Measurements from ENCODE around the gene C6orf118. TPM values are rescaled to one million over a fixed set of nuclear protein-coding genes. Genes with fewer than 3 reads are reported as not detected.

The C6orf118 gene
- total RNA-seq, 1 donor from 2014 or later: 2.2 TPM

DNA sequence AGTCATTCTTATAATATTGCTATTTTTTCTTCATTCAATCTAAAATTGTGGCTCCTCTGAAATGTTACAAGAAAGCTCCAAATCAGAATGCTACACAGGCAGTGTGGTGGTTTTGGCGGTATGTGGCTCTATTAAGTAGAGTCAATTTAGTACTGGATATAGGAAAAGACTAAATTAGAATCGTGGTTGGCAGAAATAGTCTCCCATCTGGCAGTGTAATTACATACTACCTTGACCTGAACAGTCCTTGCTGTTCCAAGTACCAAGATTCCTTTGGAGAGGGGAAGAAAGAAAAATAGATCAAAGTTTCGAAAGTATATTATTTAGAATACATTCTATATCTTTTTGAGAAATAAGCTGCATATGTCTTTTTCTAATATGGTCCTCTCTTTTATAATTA is 78.2 kb downstream of the C6orf118 start:
- Histone ChIP-seq H3K4me1 (no peaks in the 10 kb centered on the region), H3K27ac (no peak overlapping the region), H3K79me2 (ENCODE audit: low read depth) (no peaks in the 10 kb centered on the region), H3K36me3 (no peaks in the 10 kb centered on the region), H2AFZ (replicated peaks) (no peak overlapping the region), H3K9me3 (ENCODE audit: low read depth) (no peaks in the 10 kb centered on the region), H3K27me3 (no peaks in the 10 kb centered on the region), H3K9ac (no peak overlapping the region), H3K4me3 (no peak overlapping the region), H3F3A (ENCODE audit: low read depth) (no peaks in the 10 kb centered on the region), H4K20me1 (ENCODE audit: low read depth) (no peaks in the 10 kb centered on the region), H3K4me2 (no peak overlapping the region)
- peaks cover 12% of the 10 kb centered on the region for H3K9me3 Mint-ChIP-seq
- no peak overlapping the region for H3K4me3 Mint-ChIP-seq
- H3K27ac Mint-ChIP-seq: no peak overlapping the region
- TF ChIP-seq EZH2phosphoT487 (IDR thresholded peaks at IDR 0.05) (no peak), EZH2 (IDR thresholded peaks at IDR 0.05) (no peak)
- TF ChIP-seq, protein P1, sequence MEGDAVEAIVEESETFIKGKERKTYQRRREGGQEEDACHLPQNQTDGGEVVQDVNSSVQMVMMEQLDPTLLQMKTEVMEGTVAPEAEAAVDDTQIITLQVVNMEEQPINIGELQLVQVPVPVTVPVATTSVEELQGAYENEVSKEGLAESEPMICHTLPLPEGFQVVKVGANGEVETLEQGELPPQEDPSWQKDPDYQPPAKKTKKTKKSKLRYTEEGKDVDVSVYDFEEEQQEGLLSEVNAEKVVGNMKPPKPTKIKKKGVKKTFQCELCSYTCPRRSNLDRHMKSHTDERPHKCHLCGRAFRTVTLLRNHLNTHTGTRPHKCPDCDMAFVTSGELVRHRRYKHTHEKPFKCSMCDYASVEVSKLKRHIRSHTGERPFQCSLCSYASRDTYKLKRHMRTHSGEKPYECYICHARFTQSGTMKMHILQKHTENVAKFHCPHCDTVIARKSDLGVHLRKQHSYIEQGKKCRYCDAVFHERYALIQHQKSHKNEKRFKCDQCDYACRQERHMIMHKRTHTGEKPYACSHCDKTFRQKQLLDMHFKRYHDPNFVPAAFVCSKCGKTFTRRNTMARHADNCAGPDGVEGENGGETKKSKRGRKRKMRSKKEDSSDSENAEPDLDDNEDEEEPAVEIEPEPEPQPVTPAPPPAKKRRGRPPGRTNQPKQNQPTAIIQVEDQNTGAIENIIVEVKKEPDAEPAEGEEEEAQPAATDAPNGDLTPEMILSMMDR (IDR thresholded peaks at IDR 0.05): no peak
- no peak for DNase-seq (ENCODE audit: low spot score)
- H3K4me1 Mint-ChIP-seq: peaks cover 13% of the 10 kb centered on the region
- peaks cover 2% of the 10 kb centered on the region for H3K27me3 Mint-ChIP-seq (ENCODE audit: insufficient read depth, low read depth)
- H3K36me3 Mint-ChIP-seq: no peaks in the 10 kb centered on the region
